HG03378 (cell line): Measurements from ENCODE around the gene ATG10.
"Not testable (repeated sequence)": the region's sequence is repeated elsewhere in the genome, so short reads cannot be mapped to it uniquely, and the experiment has no call there.

ENCODE experiments used
- ATAC-seq: cut with Tn5 transposase; IDR thresholded peaks from one replicate; pipeline ENCODE4 v1.9.1; 2021; ENCODE audit warnings: mild to moderate bottlenecking, moderate library complexity; ENCODE audit not compliant: unreplicated experiment

The ATG10 gene

GRCh38 chr5:81971712-81972491 lies at the start of gene ATG10:
TSS of gene ATG10 (plus strand) at chr5:81972023. CDS start at chr5:81987571, 15,548 bp downstream.
- ATAC-seq = peak; percentile 86

DNA sequence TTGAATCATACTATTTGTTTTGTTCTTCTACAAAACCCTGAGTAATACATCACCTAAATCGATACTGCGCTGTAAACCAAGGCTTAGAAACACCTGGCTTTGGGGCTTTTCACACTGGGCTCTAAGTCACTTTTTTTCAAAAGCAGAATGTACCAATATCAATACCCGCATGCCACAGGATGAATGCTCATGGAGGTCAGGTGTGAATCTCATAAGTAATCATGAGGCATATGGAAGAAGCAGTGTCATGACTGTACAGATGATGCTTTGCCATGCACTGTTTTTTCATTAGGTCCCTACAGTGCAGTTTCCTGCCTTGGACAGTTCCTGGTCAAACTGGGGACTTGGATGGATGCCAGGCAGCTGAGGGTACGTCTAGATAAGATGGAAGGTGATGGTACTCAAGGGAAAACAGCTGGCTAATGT lies 49.0 kb upstream of the ATG10 start:
- no peak for ATAC-seq

GRCh38 chr5:81924442-81924841 lies 47.4 kb upstream of the ATG10 start:
- no peak for ATAC-seq

DNA sequence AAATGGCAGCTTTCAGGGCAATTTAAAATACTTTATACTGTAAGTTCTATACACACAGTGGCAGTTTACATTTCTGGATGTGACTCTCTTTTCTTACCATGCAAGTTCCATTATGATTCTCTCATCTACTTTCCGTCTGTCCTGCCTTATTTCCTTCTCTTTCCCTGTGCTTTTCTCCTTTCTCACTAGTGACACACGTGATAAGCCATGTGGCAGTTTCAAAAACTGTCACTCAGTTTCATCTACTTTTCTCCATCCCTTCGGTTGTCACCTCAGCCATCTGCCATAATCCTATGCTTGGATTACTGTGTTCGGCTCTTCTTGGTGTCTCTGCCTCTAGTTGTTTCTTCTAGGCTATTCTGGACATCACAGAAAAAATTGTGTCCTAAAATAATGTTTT lies 46.8 kb upstream of the ATG10 start:
- ATAC-seq = no peak

DNA sequence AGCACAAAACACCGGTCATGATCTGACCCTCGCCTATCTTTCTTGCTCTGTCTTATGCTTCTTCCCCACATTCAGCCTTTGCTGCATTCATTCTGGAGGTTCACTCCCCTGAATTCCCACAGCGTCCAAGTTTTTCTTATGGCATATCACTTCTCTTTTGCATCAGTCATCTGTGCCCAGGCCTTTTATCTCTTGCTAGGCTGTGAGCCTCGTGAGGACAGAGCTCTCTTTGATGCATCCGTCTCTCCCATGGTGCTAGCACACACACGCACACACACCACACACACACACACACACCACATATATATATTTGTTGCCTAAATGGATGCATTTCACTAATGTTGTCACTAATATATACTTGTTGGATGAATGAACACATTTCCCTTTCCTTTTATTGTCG lies 45.8 kb upstream of the ATG10 start:
- no peak for ATAC-seq

DNA sequence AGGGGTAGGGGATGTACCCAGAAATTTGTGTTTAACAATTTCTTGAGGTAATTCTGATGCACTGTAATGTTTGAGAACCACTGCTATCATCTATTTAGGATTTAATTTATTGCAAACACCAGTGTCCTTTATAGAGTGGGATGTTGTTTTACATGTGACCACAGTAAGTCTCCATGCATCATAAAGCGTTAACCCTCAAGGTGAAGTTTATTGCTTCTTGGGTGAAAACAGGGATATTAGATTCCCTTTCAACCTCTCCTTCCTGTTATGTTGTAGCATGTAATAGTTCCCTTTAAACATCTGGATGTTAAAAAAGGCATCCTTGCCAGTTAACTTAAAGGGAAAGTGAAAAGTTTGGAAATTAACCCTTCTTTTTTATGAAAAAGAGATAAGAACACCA lies 35.8 kb upstream of the ATG10 start:
- ATAC-seq = no peak

- no peak for ATAC-seq
Observed at GRCh38 chr5:81936750-81937149, 35.1 kb upstream of the ATG10 start.

DNA sequence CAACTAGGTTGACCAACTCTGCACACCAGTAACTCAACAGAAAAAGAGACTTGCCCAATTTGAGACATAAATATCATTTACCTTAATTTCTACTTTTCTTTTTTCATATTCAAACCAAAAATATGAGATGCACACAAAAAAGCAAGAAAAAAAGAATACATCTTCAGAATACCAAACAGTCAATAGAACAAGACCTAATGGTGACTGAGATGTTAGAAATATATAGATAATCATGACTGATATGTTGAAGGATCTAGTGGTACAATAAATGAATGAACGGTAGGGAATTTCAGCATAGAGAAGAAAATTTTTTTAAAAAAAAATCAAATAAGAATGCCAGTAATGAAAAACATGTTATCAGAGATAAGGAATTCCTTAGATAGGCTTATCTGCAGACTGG lies 29.1 kb upstream of the ATG10 start:
- ATAC-seq = no peak

GRCh38 chr5:81948349-81948748 lies 23.5 kb upstream of the ATG10 start:
- ATAC-seq = no peak

DNA sequence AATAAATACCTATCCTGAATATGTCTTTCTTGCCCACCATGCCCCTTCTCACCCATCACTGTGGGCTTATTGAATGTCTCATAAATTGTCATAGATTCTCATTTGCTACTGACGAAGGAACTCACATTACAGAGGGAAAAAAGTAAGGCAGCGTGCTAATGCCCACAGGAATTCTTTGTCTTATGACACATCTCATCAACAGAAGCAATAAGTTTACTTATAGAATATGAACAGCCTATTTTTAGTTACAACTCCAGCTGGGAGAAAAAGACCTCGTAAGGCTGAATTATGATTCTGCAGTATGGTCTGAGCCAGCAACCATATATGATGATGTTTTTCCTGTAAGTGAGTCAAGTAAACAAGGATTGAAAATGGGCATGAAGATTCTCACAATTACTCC lies 22.4 kb upstream of the ATG10 start:
- no peak for ATAC-seq

- no peak for ATAC-seq
Observed at GRCh38 chr5:81950996-81951395, 20.8 kb upstream of the ATG10 start.

DNA sequence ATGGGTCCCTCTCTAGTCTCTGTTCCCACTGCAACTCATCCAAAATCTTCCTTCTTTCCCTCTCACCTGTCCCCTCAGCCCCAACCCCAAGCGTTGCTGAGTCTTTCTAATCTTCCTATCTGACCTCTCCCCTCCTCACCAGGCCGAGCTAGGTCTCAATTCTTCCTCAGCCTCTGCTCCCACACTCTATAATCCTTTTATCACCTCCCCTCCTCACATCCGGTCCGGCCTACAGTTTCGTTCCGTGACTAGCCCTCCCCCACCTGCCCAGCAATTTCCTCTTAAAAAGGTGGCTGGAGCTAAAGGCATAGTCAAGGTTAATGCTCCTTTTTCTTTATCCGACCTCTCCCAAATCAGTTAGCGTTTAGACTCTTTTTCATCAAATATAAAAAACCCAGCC lies 17.0 kb upstream of the ATG10 start:
- ATAC-seq = not testable (repeated sequence)

- ATAC-seq = not testable (repeated sequence)
Observed at GRCh38 chr5:81958129-81958528, 13.7 kb upstream of the ATG10 start.

GRCh38 chr5:81961651-81962440 lies 10.0 kb upstream of the ATG10 start:
- no peak for ATAC-seq

- no peak for ATAC-seq
Observed at GRCh38 chr5:81963544-81963943, 8.3 kb upstream of the ATG10 start.

DNA sequence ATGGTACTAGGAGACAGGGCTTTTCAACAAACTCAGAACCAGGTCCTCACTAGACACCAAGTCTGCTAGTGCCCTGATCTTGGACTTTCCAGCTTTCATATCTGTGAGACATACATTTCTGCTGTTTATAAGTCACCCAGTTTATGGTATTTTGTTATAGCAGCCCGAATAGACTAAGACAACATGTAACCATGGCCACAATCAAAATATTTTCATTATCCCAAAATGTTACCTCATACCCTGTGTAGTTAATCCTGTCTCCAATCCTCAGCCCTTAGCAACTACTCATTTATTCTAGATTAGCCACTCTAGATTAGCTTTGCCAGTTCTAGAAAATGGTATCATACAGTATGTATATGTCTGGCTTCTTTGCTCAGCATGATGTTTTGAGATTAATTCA lies 6.3 kb upstream of the ATG10 start:
- no peak for ATAC-seq

- ATAC-seq = no peak
Observed at GRCh38 chr5:81969226-81969625, 2.6 kb upstream of the ATG10 start.

DNA sequence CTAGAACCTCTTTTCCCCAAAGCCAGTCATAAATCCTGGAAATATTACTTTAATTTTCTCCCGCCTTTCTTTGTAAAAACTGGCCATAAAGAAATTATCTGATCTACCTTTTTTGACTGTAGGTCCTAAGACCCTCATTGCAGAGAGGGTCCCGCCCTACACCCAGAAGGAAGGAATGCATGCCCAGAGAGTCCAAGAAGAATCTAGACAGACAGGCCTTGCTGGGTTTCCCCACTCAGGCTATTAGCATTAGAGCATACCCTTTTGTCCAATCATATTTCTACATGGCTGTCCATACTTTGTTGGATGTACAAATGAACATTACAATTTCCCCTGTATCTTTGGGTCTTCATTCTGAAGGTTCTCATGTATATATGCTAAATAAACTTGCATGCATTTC lies 1.9 kb upstream of the ATG10 start:
- ATAC-seq = no peak

GRCh38 chr5:81971111-81971711 lies 612 bp upstream of the ATG10 start:
- peak; percentile 7 for ATAC-seq

GRCh38 chr5:81972492-81972783 lies 615 bp downstream of the ATG10 start:
- ATAC-seq = no peak

- ATAC-seq = no peak
Observed at GRCh38 chr5:81980160-81980559, 8.3 kb downstream of the ATG10 start.
